Activated T-cell treated with anti-CD3 and anti-CD28 coated beads for 1 hour (primary cell): ENCODE measurements around the gene SLAMF8.

ENCODE experiments used
- DNase-seq: peaks from one replicate; pipeline ENCODE4 v3.0.0-alpha.2; 2020; ENCODE audit warnings: low read depth

The SLAMF8 gene

GRCh38 chr1:159821171-159821867, 5.4 kb upstream of the SLAMF8 start:
- no peak for DNase-seq

GRCh38 chr1:159823406-159823805, 3.3 kb upstream of the SLAMF8 start:
- no peak for DNase-seq

- no peak for DNase-seq
Observed at GRCh38 chr1:159825564-159825963, 1.1 kb upstream of the SLAMF8 start.

GRCh38 chr1:159827102-159827490, 423 bp downstream of the SLAMF8 start:
- no peak for DNase-seq

- DNase-seq: no peak
Observed at GRCh38 chr1:159827549-159827948, 876 bp downstream of the SLAMF8 start.

- DNase-seq: no peak
Observed at GRCh38 chr1:159828176-159828575, 1.5 kb downstream of the SLAMF8 start.

- no peak for DNase-seq
Observed at GRCh38 chr1:159828581-159829272, 2.1 kb downstream of the SLAMF8 start.

- DNase-seq: no peak
Observed at GRCh38 chr1:159829273-159829634, 2.6 kb downstream of the SLAMF8 start.

GRCh38 chr1:159829822-159830465, 3.3 kb downstream of the SLAMF8 start:
- no peak for DNase-seq

GRCh38 chr1:159830722-159831121, 4.0 kb downstream of the SLAMF8 start:
- no peak for DNase-seq

- DNase-seq: no peak
Observed at GRCh38 chr1:159831412-159832141, 4.9 kb downstream of the SLAMF8 start.

- DNase-seq: no peak
Observed at GRCh38 chr1:159832309-159832708, 5.6 kb downstream of the SLAMF8 start.

GRCh38 chr1:159835356-159835755, 8.7 kb downstream of the SLAMF8 start:
- no peak for DNase-seq

- DNase-seq: no peak
Observed at GRCh38 chr1:159835862-159836525, 9.3 kb downstream of the SLAMF8 start.

- DNase-seq: no peak
Observed at GRCh38 chr1:159838715-159839114, 12.0 kb downstream of the SLAMF8 start.

GRCh38 chr1:159839116-159839849, 12.6 kb downstream of the SLAMF8 start:
- DNase-seq: no peak

GRCh38 chr1:159841749-159842148, 15.1 kb downstream of the SLAMF8 start:
- DNase-seq: no peak

GRCh38 chr1:159843459-159843858, 16.8 kb downstream of the SLAMF8 start:
- no peak for DNase-seq

- no peak for DNase-seq
Observed at GRCh38 chr1:159845751-159846629, 19.3 kb downstream of the SLAMF8 start.

GRCh38 chr1:159847231-159847630, 20.6 kb downstream of the SLAMF8 start:
- no peak for DNase-seq
